Stimulated activated naive CD8-positive, alpha-beta T cell treated with anti-CD3 and anti-CD28 coated beads, Interleukin-15, amount 100 ng/mL, for 72 hours (primary cell): Measurements from ENCODE around the gene PLEKHS1.

Experiments
- ATAC-seq: fragments of 150-1000 bp; cut with Tn5 transposase; 2 replicates; pipeline ENCODE4 v1.10.0; 2021; ENCODE audit warnings: mild to moderate bottlenecking, moderate library complexity
- DNase-seq, 2 donors: peaks; one replicate each; pipeline ENCODE4 v3.0.0; 2021 to 2022
- H3K27ac Mint-ChIP-seq, 2 donors: one replicate each; pipeline ENCODE4 v1.8.0; 2022; ENCODE audit warnings: mild to moderate bottlenecking in 2 of 2, mixed read lengths in 2 of 2, moderate library complexity in 2 of 2
- H3K27me3 Mint-ChIP-seq: one replicate; pipeline ENCODE4 v1.8.0; 2022; ENCODE audit warnings: mixed read lengths
- H3K4me1 Mint-ChIP-seq: one replicate; pipeline ENCODE4 v1.8.0; 2022; ENCODE audit warnings: mild to moderate bottlenecking, mixed read lengths
- H3K4me3 Mint-ChIP-seq, 2 donors: one replicate each; pipeline ENCODE4 v1.8.0; 2022; ENCODE audit warnings: mild to moderate bottlenecking in 2 of 2, mixed read lengths in 2 of 2, moderate library complexity in 1 of 2
- H3K9me3 Mint-ChIP-seq, 2 donors: one replicate each; pipeline ENCODE4 v1.8.0; 2022; ENCODE audit warnings: mixed read lengths in 2 of 2

PLEKHS1 gene

GRCh38 chr10:113732966-113733365 is 18.5 kb upstream of the PLEKHS1 start:
- no peak for ATAC-seq
- H3K4me3 Mint-ChIP-seq = no peak overlapping the region
- H3K27me3 Mint-ChIP-seq = no peaks in the 10 kb centered on the region
- H3K27ac Mint-ChIP-seq = no peak overlapping the region
- H3K4me1 Mint-ChIP-seq = no peaks in the 10 kb centered on the region
- no peaks in the 10 kb centered on the region for H3K9me3 Mint-ChIP-seq
- DNase-seq = no peak

- Mint-ChIP-seq H3K9me3 (no peaks in the 10 kb centered on the region), H3K4me3 (no peak overlapping the region), H3K4me1 (no peaks in the 10 kb centered on the region), H3K27ac (no peak overlapping the region), H3K27me3 (no peaks in the 10 kb centered on the region)
- DNase-seq (no peak), ATAC-seq (no peak)
These were observed 17.8 kb upstream of the PLEKHS1 start for GRCh38 chr10:113733635-113734034.

GRCh38 chr10:113735913-113736312 is 15.6 kb upstream of the PLEKHS1 start:
- DNase-seq = no peak
- Mint-ChIP-seq H3K9me3 (no peaks in the 10 kb centered on the region), H3K27me3 (no peaks in the 10 kb centered on the region), H3K4me1 (no peaks in the 10 kb centered on the region), H3K27ac (no peak overlapping the region), H3K4me3 (no peak overlapping the region)
- peak; percentile 57 for ATAC-seq

GRCh38 chr10:113736576-113736975 is 14.9 kb upstream of the PLEKHS1 start:
- no peaks in the 10 kb centered on the region for H3K27me3 Mint-ChIP-seq
- H3K4me1 Mint-ChIP-seq = no peaks in the 10 kb centered on the region
- DNase-seq (no peak), ATAC-seq (no peak)
- H3K4me3 Mint-ChIP-seq = no peak overlapping the region
- no peak overlapping the region for H3K27ac Mint-ChIP-seq
- no peaks in the 10 kb centered on the region for H3K9me3 Mint-ChIP-seq

- ATAC-seq (no peak), DNase-seq (no peak)
- no peaks in the 10 kb centered on the region for H3K9me3 Mint-ChIP-seq
- H3K27me3 Mint-ChIP-seq = peaks cover 4% of the 10 kb centered on the region
- no peak overlapping the region for H3K4me3 Mint-ChIP-seq
- no peaks in the 10 kb centered on the region for H3K4me1 Mint-ChIP-seq
- no peak overlapping the region for H3K27ac Mint-ChIP-seq
These were observed 12.5 kb upstream of the PLEKHS1 start for GRCh38 chr10:113739031-113739430.

- ATAC-seq = no peak
- no peaks in the 10 kb centered on the region for H3K4me1 Mint-ChIP-seq
These were observed 11.9 kb upstream of the PLEKHS1 start for GRCh38 chr10:113739577-113739976.

GRCh38 chr10:113740850-113741249 is 10.6 kb upstream of the PLEKHS1 start:
- H3K27me3 Mint-ChIP-seq = peaks cover 16% of the 10 kb centered on the region
- H3K27ac Mint-ChIP-seq = no peak overlapping the region
- H3K9me3 Mint-ChIP-seq = no peaks in the 10 kb centered on the region
- no peaks in the 10 kb centered on the region for H3K4me1 Mint-ChIP-seq
- no peak for ATAC-seq
- no peak overlapping the region for H3K4me3 Mint-ChIP-seq
- no peak for DNase-seq

More at GRCh38 chr10:113739577-113739976, 11.9 kb upstream of the PLEKHS1 start:
- no peak for DNase-seq
- H3K27me3 Mint-ChIP-seq = peaks cover 9% of the 10 kb centered on the region
- no peak overlapping the region for H3K4me3 Mint-ChIP-seq
- no peaks in the 10 kb centered on the region for H3K9me3 Mint-ChIP-seq
- no peak overlapping the region for H3K27ac Mint-ChIP-seq

- Mint-ChIP-seq H3K4me1 (no peaks in the 10 kb centered on the region), H3K27ac (no peak overlapping the region), H3K9me3 (no peaks in the 10 kb centered on the region), H3K4me3 (no peak overlapping the region), H3K27me3 (peaks cover 23% of the 10 kb centered on the region)
- ATAC-seq (no peak), DNase-seq (no peak)
These were observed 9.0 kb upstream of the PLEKHS1 start for GRCh38 chr10:113742466-113742865.

GRCh38 chr10:113743594-113743993 is 7.9 kb upstream of the PLEKHS1 start:
- H3K27me3 Mint-ChIP-seq = peaks cover 23% of the 10 kb centered on the region
- no peak overlapping the region for H3K4me3 Mint-ChIP-seq
- H3K4me1 Mint-ChIP-seq = no peaks in the 10 kb centered on the region
- no peaks in the 10 kb centered on the region for H3K9me3 Mint-ChIP-seq
- no peak for ATAC-seq
- no peak for DNase-seq
- no peak overlapping the region for H3K27ac Mint-ChIP-seq

GRCh38 chr10:113745374-113745773 is 6.1 kb upstream of the PLEKHS1 start:
- ATAC-seq (no peak), DNase-seq (no peak)
- Mint-ChIP-seq H3K27me3 (peaks cover 23% of the 10 kb centered on the region), H3K4me1 (no peaks in the 10 kb centered on the region), H3K9me3 (no peaks in the 10 kb centered on the region), H3K27ac (peak overlapping the region in 1 of 2 donors; percentile 64), H3K4me3 (no peak overlapping the region)

GRCh38 chr10:113746217-113746957 is 5.1 kb upstream of the PLEKHS1 start:
- Mint-ChIP-seq H3K9me3 (no peaks in the 10 kb centered on the region), H3K4me1 (no peaks in the 10 kb centered on the region), H3K27me3 (peaks cover 23% of the 10 kb centered on the region), H3K4me3 (no peak overlapping the region), H3K27ac (no peak overlapping the region)
- DNase-seq = no peak
- no peak for ATAC-seq

GRCh38 chr10:113752553-113752952 is 1.1 kb downstream of the PLEKHS1 start:
- DNase-seq = no peak
- H3K27ac Mint-ChIP-seq = no peak overlapping the region
- no peaks in the 10 kb centered on the region for H3K4me1 Mint-ChIP-seq
- H3K27me3 Mint-ChIP-seq = peaks cover 40% of the 10 kb centered on the region
- no peak for ATAC-seq
- no peak overlapping the region for H3K4me3 Mint-ChIP-seq
- no peaks in the 10 kb centered on the region for H3K9me3 Mint-ChIP-seq

GRCh38 chr10:113753020-113753692 is 1.7 kb downstream of the PLEKHS1 start:
- no peak overlapping the region for H3K4me3 Mint-ChIP-seq
- no peak overlapping the region for H3K27ac Mint-ChIP-seq
- DNase-seq (no peak), ATAC-seq (no peak)
- peaks cover 40% of the 10 kb centered on the region for H3K27me3 Mint-ChIP-seq
- H3K4me1 Mint-ChIP-seq = no peaks in the 10 kb centered on the region
- no peaks in the 10 kb centered on the region for H3K9me3 Mint-ChIP-seq

GRCh38 chr10:113754125-113754524 is 2.6 kb downstream of the PLEKHS1 start:
- Mint-ChIP-seq H3K4me3 (no peak overlapping the region), H3K27ac (no peak overlapping the region), H3K4me1 (no peaks in the 10 kb centered on the region), H3K27me3 (peaks cover 40% of the 10 kb centered on the region), H3K9me3 (no peaks in the 10 kb centered on the region)
- ATAC-seq (no peak), DNase-seq (no peak)

GRCh38 chr10:113754768-113755167 is 3.3 kb downstream of the PLEKHS1 start:
- ATAC-seq (no peak), DNase-seq (no peak)
- peaks cover 40% of the 10 kb centered on the region for H3K27me3 Mint-ChIP-seq
- H3K9me3 Mint-ChIP-seq = no peaks in the 10 kb centered on the region
- H3K27ac Mint-ChIP-seq = no peak overlapping the region
- no peaks in the 10 kb centered on the region for H3K4me1 Mint-ChIP-seq
- no peak overlapping the region for H3K4me3 Mint-ChIP-seq

GRCh38 chr10:113756940-113757543 is 5.6 kb downstream of the PLEKHS1 start:
- no peak overlapping the region for H3K27ac Mint-ChIP-seq
- H3K9me3 Mint-ChIP-seq = no peaks in the 10 kb centered on the region
- H3K4me1 Mint-ChIP-seq = no peaks in the 10 kb centered on the region
- ATAC-seq = no peak
- H3K27me3 Mint-ChIP-seq = peaks cover 40% of the 10 kb centered on the region
- DNase-seq = no peak
- H3K4me3 Mint-ChIP-seq = no peak overlapping the region
